ENCODE results near the gene YPEL4.

YPEL4 gene

DNA sequence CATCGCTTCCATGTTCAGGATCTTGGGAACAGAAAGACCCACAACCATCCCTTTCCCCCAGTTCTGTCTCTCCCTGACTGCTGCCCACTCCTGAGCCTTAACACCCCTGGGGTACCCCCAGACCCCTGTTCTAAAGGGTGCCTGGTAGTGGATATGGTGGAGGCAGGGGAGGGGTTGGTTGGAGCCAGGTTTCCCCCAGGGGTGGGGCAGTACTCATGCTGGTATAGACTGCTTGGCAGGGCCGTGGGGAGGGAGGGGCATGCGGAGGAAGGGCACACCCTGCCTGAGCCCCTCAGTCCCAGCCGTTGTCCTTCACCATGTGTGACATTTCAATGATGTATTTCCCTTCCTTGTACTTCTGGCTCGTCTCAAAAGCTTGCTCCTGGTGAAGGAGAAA, 4.0 kb downstream of the YPEL4 start:
- Histone ChIP-seq H3K9ac (no peak overlapping the region), H3K4me2 (peak overlapping the region; percentile 5; the same call in 1 of the 2 replicates), H3K27me3 (peaks cover 61% of the 10 kb centered on the region), H4K20me1 (peaks cover 68% of the 10 kb centered on the region), H3K36me3 (peaks cover 12% of the 10 kb centered on the region; the same call in 1 of the 2 replicates), H3K4me3 (no peak overlapping the region), H3K4me1 (peaks cover 67% of the 10 kb centered on the region), H3K27ac (no peak overlapping the region), H3K9me3 (no peaks in the 10 kb centered on the region)
- TF ChIP-seq Cebpa-rat (IDR thresholded peaks at IDR 0.05): no peak

DNA sequence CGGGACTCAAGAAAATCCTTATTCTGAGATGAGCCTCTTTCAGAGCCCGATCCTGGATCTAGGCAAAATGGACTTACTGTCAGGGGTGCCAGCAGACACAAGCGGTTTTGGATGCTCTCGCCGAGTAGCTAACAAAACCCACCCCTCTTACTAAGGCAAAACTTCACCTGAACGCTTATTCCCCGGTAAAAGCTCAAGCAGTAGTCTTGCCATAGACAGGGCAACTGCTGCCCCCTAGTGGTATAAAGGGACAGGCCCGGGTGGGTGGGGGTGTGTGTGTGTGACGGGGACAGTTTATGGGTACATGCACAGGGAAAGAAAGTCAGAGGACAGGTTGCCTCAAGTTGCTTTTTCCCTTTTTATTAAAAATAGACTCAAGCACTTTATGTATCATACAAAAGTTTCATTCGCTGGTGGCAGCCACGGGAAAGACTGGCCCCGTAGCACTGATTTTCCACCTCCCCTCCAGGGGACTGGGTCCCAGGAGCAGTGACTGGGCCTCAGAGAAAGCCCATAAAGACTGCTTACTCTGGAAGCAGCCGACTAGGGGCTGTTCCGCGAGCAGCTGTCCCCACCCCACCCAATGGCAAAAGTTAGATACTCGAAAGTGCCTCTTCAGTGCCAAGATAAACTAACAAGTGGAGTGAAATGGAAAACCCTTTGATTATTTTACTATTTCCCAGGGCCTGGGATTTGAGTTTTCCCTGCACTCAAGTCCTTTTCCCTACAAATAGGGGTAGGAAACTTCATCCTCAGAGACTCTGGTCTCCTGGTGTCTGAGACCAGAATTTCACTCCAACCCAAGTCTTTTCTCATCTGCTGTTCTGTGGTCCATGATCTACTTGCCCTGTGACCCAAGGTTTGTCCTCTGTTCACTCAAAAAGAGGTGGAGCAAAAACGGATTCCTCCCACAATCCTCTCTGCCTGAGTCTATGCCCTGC, 4.7 kb downstream of the YPEL4 start:
- no peaks in the 10 kb centered on the region for H3K9me3 ChIP-seq
- peaks cover 54% of the 10 kb centered on the region for H3K27me3 ChIP-seq
- peaks cover 68% of the 10 kb centered on the region for H4K20me1 ChIP-seq
- peaks cover 12% of the 10 kb centered on the region; the same call in 1 of the 2 replicates for H3K36me3 ChIP-seq
- H3K27ac ChIP-seq: no peak overlapping the region
- no peak overlapping the region for H3K9ac ChIP-seq
- 0 out of 2 replicates have a peak overlapping the region, but pooled peaks have one; percentile 19 for H3K4me2 ChIP-seq
- H3K4me3 ChIP-seq: no peak overlapping the region
- no peak for TF ChIP-seq Cebpa-rat (IDR thresholded peaks at IDR 0.05)
- H3K4me1 ChIP-seq: peaks cover 74% of the 10 kb centered on the region

GRCh38 chr11:57643802-57644201, 5.9 kb downstream of the YPEL4 start:
- no peak overlapping the region for H3K27ac ChIP-seq
- peaks cover 72% of the 10 kb centered on the region for H3K4me1 ChIP-seq
- H3K27me3 ChIP-seq: peaks cover 43% of the 10 kb centered on the region
- no peak overlapping the region for H3K4me3 ChIP-seq
- peaks cover 12% of the 10 kb centered on the region; the same call in 1 of the 2 replicates for H3K36me3 ChIP-seq
- peaks cover 61% of the 10 kb centered on the region for H4K20me1 ChIP-seq
- H3K9me3 ChIP-seq: no peaks in the 10 kb centered on the region
- H3K4me2 ChIP-seq: no peak overlapping the region
- TF ChIP-seq Cebpa-rat (IDR thresholded peaks at IDR 0.05): no peak
- H3K9ac ChIP-seq: no peak overlapping the region

- 0 out of 2 replicates have a peak overlapping the region, but pooled peaks have one; percentile 84 for H3K4me3 ChIP-seq
- H3K4me1 ChIP-seq: peaks cover 62% of the 10 kb centered on the region
- H3K27me3 ChIP-seq: peaks cover 18% of the 10 kb centered on the region
- no peak for TF ChIP-seq Cebpa-rat (IDR thresholded peaks at IDR 0.05)
- H3K27ac ChIP-seq: peak overlapping the region; percentile 92; the same call in 1 of the 2 replicates
- H3K4me2 ChIP-seq: peak overlapping the region; percentile 93
- peaks cover 12% of the 10 kb centered on the region; the same call in 1 of the 2 replicates for H3K36me3 ChIP-seq
- peaks cover 35% of the 10 kb centered on the region for H4K20me1 ChIP-seq
- peak overlapping the region; percentile 92; the same call in 1 of the 2 replicates for H3K9ac ChIP-seq
- H3K9me3 ChIP-seq: no peaks in the 10 kb centered on the region
Measured at GRCh38 chr11:57641011-57641807, 8.5 kb downstream of the YPEL4 start.

DNA sequence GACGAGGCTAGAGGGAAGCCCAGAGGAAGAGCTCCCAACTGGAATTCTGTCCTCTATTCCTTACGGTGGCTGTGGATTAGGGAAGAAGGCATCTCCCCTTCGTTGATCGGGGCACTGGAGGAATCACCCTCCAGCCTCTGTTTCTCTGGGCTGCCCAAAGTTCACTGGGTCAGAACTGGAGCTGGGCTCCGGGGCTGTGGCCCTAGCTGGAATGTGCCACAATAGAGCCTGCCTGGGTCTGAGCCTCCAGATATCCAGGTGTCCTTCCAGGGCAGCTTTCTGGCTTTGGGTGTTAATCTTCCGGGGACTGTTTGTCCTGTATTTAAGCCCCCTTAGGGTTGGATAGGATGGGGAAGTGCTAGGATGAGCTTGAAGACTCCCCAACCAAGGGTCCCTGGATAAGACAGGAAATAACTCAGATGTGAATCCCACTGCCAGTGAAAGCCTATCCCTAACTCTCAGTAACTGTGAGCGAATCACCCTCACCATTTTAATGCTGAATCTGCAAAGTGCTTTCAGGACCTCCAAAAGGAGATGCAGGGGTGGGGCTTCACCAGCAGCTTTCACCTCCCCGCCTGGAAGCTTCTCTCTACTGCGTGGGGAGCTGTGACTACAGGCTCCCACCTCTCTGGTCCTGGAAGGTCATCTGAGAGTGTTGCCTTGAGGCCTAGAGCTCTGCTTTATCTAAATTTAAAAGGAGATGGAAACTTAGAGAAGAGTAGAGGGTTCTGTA, 9.5 kb downstream of the YPEL4 start:
- Histone ChIP-seq H3K4me2 (peak overlapping the region; percentile 93), H3K27ac (peak overlapping the region; percentile 92), H3K36me3 (peaks cover 12% of the 10 kb centered on the region; the same call in 1 of the 2 replicates), H3K9ac (peak overlapping the region; percentile 92), H3K4me1 (peaks cover 55% of the 10 kb centered on the region), H4K20me1 (peaks cover 26% of the 10 kb centered on the region), H3K9me3 (no peaks in the 10 kb centered on the region), H3K4me3 (peak overlapping the region; percentile 84), H3K27me3 (peaks cover 8% of the 10 kb centered on the region)
- TF ChIP-seq Cebpa-rat (IDR thresholded peaks at IDR 0.05): no peak

- Histone ChIP-seq H3K27ac (peak overlapping the region; percentile 92), H3K4me1 (peaks cover 55% of the 10 kb centered on the region), H3K9me3 (no peaks in the 10 kb centered on the region), H4K20me1 (peaks cover 22% of the 10 kb centered on the region), H3K9ac (peak overlapping the region; percentile 92), H3K4me2 (peak overlapping the region; percentile 93), H3K4me3 (peak overlapping the region; percentile 84), H3K27me3 (peaks cover 2% of the 10 kb centered on the region; the same call in 1 of the 2 replicates), H3K36me3 (peaks cover 12% of the 10 kb centered on the region; the same call in 1 of the 2 replicates)
- TF ChIP-seq Cebpa-rat (IDR thresholded peaks at IDR 0.05): no peak
Measured at GRCh38 chr11:57639321-57640067, 10.2 kb downstream of the YPEL4 start.

- H3K4me3 ChIP-seq: peak overlapping the region; percentile 84
- H3K4me2 ChIP-seq: peak overlapping the region; percentile 93
- H3K36me3 ChIP-seq: peaks cover 12% of the 10 kb centered on the region; the same call in 1 of the 2 replicates
- no peaks in the 10 kb centered on the region for H3K9me3 ChIP-seq
- H3K4me1 ChIP-seq: peaks cover 54% of the 10 kb centered on the region
- peak overlapping the region; percentile 92 for H3K27ac ChIP-seq
- H4K20me1 ChIP-seq: peaks cover 22% of the 10 kb centered on the region
- H3K27me3 ChIP-seq: no peaks in the 10 kb centered on the region
- TF ChIP-seq Cebpa-rat (IDR thresholded peaks at IDR 0.05): no peak
- H3K9ac ChIP-seq: peak overlapping the region; percentile 92
Measured at GRCh38 chr11:57638811-57639320, 10.8 kb downstream of the YPEL4 start.

GRCh38 chr11:57638005-57638781, 11.5 kb downstream of the YPEL4 start:
- Histone ChIP-seq H3K27ac (peak overlapping the region; percentile 92), H3K9ac (peak overlapping the region; percentile 92)

More at GRCh38 chr11:57638005-57638781, 11.5 kb downstream of the YPEL4 start:
- Histone ChIP-seq H4K20me1 (peaks cover 22% of the 10 kb centered on the region), H3K4me2 (peak overlapping the region; percentile 93), H3K27me3 (no peaks in the 10 kb centered on the region), H3K9me3 (no peaks in the 10 kb centered on the region), H3K4me3 (peak overlapping the region; percentile 84), H3K36me3 (peaks cover 5% of the 10 kb centered on the region; the same call in 1 of the 2 replicates), H3K4me1 (peaks cover 48% of the 10 kb centered on the region)
- TF ChIP-seq Cebpa-rat (IDR thresholded peaks at IDR 0.05): no peak

All from BLaER1 (cell line).